CD4-positive, alpha-beta T cell treated with Interleukin-21 for 1 hour (primary cell): ENCODE data around the gene ALX4.

ENCODE experiments used
- DNase-seq: peaks from one replicate; pipeline ENCODE4 v3.0.0-alpha.2; 2020

Gene ALX4

GRCh38 chr11:44309478-44310205 is at the start of gene ALX4:
TSS of gene ALX4 (minus strand) at chr11:44310139. CDS start at chr11:44310062, 77 bp downstream.
- no peak for DNase-seq

GRCh38 chr11:44359162-44359561 is 49.2 kb upstream of the ALX4 start:
- no peak for DNase-seq

- no peak for DNase-seq
Observed at GRCh38 chr11:44358713-44359112, 48.8 kb upstream of the ALX4 start.

- no peak for DNase-seq
Observed at GRCh38 chr11:44357711-44358110, 47.8 kb upstream of the ALX4 start.

GRCh38 chr11:44356351-44356750 is 46.4 kb upstream of the ALX4 start:
- no peak for DNase-seq

- no peak for DNase-seq
Observed at GRCh38 chr11:44351898-44352498, 42.1 kb upstream of the ALX4 start.

- no peak for DNase-seq
Observed at GRCh38 chr11:44351006-44351660, 41.2 kb upstream of the ALX4 start.

- DNase-seq = no peak
Observed at GRCh38 chr11:44349328-44349727, 39.4 kb upstream of the ALX4 start.

GRCh38 chr11:44348721-44349120 is 38.8 kb upstream of the ALX4 start:
- DNase-seq = no peak

- DNase-seq = no peak
Observed at GRCh38 chr11:44348114-44348513, 38.2 kb upstream of the ALX4 start.

GRCh38 chr11:44347538-44347937 is 37.6 kb upstream of the ALX4 start:
- DNase-seq = no peak

- DNase-seq = no peak
Observed at GRCh38 chr11:44346983-44347382, 37.0 kb upstream of the ALX4 start.

- no peak for DNase-seq
Observed at GRCh38 chr11:44345781-44346180, 35.8 kb upstream of the ALX4 start.

- no peak for DNase-seq
Observed at GRCh38 chr11:44344921-44345320, 35.0 kb upstream of the ALX4 start.

GRCh38 chr11:44344423-44344820 is 34.5 kb upstream of the ALX4 start:
- DNase-seq = no peak

- DNase-seq = no peak
Observed at GRCh38 chr11:44343778-44344422, 34.0 kb upstream of the ALX4 start.

- DNase-seq = no peak
Observed at GRCh38 chr11:44342616-44343015, 32.7 kb upstream of the ALX4 start.

- DNase-seq = no peak
Observed at GRCh38 chr11:44340656-44341055, 30.7 kb upstream of the ALX4 start.

GRCh38 chr11:44339530-44339883 is 29.6 kb upstream of the ALX4 start:
- DNase-seq = no peak

GRCh38 chr11:44338698-44339529 is 29.0 kb upstream of the ALX4 start:
- no peak for DNase-seq

GRCh38 chr11:44338026-44338425 is 28.1 kb upstream of the ALX4 start:
- DNase-seq = no peak

GRCh38 chr11:44335919-44336318 is 26.0 kb upstream of the ALX4 start:
- DNase-seq = no peak
